Measurements from ENCODE around the gene SHC2.

Gene SHC2

GRCh38 chr19:372306-372890 is 88.4 kb downstream of the SHC2 start:
- no peak overlapping the region for H3K4me3 ChIP-seq (ENCODE audit: low read depth, low read length)
- TF ChIP-seq, protein P1, sequence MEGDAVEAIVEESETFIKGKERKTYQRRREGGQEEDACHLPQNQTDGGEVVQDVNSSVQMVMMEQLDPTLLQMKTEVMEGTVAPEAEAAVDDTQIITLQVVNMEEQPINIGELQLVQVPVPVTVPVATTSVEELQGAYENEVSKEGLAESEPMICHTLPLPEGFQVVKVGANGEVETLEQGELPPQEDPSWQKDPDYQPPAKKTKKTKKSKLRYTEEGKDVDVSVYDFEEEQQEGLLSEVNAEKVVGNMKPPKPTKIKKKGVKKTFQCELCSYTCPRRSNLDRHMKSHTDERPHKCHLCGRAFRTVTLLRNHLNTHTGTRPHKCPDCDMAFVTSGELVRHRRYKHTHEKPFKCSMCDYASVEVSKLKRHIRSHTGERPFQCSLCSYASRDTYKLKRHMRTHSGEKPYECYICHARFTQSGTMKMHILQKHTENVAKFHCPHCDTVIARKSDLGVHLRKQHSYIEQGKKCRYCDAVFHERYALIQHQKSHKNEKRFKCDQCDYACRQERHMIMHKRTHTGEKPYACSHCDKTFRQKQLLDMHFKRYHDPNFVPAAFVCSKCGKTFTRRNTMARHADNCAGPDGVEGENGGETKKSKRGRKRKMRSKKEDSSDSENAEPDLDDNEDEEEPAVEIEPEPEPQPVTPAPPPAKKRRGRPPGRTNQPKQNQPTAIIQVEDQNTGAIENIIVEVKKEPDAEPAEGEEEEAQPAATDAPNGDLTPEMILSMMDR (IDR thresholded peaks at IDR 0.05; ENCODE audit: borderline replicate concordance, insufficient read depth, low read depth, low read length) = no peak

- TF ChIP-seq, protein P1 (IDR thresholded peaks at IDR 0.05; ENCODE audit: borderline replicate concordance, insufficient read depth, low read depth, low read length) = no peak
- H3K4me3 ChIP-seq (ENCODE audit: low read depth, low read length) = no peak overlapping the region
These were observed 89.2 kb downstream of the SHC2 start for GRCh38 chr19:371501-372168.

- no peak overlapping the region for H3K4me3 ChIP-seq (ENCODE audit: low read depth, low read length)
These were observed 90.0 kb downstream of the SHC2 start for GRCh38 chr19:370641-371330.

GRCh38 chr19:369876-370275 is 91.0 kb downstream of the SHC2 start:
- H3K4me3 ChIP-seq (ENCODE audit: low read depth, low read length) = no peak overlapping the region
- TF ChIP-seq, protein P1 (IDR thresholded peaks at IDR 0.05; ENCODE audit: borderline replicate concordance, insufficient read depth, low read depth, low read length) = no peak

More at GRCh38 chr19:370641-371330, 90.0 kb downstream of the SHC2 start:
- TF ChIP-seq, protein P1 (IDR thresholded peaks at IDR 0.05; ENCODE audit: borderline replicate concordance, insufficient read depth, low read depth, low read length) = no peak

- TF ChIP-seq, protein P1 (IDR thresholded peaks at IDR 0.05; ENCODE audit: borderline replicate concordance, insufficient read depth, low read depth, low read length) = no peak
- no peak overlapping the region for H3K4me3 ChIP-seq (ENCODE audit: low read depth, low read length)
These were observed 91.6 kb downstream of the SHC2 start for GRCh38 chr19:369256-369655.

DNA sequence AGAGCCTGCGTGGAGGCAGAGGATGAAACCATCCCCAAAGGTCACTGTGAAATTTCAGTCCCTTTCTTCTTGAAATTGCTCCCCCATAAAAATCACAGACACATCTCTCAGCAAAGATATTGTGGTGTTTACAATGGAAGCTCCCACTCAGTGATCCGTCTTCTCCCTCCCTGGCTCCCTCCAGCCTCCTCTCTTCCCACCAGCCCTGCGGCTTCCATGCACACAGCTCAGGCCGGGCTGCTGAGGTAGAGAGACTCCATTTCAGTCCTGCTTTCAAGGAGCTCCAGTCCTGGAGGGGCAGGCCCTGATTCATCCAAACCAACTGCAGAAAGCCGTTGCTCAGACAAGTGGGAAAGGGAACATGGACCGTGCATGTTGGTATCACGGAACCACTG is 92.2 kb downstream of the SHC2 start:
- TF ChIP-seq, protein P1 (IDR thresholded peaks at IDR 0.05; ENCODE audit: borderline replicate concordance, insufficient read depth, low read depth, low read length) = no peak
- H3K4me3 ChIP-seq (ENCODE audit: low read depth, low read length) = no peak overlapping the region

Data from GM12875 (cell line).